HEK293 (cell line): ENCODE results near the gene BCR.

Source experiments
- CTCF ChIA-PET: fragments of 350-600 bp; formaldehyde crosslinking; extraction: SDS; loops from one replicate; lab custom pipeline; 2021; ENCODE audit warnings: antibody characterized with exemption; lab: Yijun Ruan, JAX
- POLR2A ChIA-PET: fragments of 300-600 bp; formaldehyde crosslinking; extraction: SDS; loops from one replicate; lab custom pipeline; 2020; ENCODE audit warnings: antibody characterized with exemption, inconsistent platforms; lab: Yijun Ruan, JAX
- H3K27ac ChIP-seq: fragments of 200-500 bp; sonication (Bioruptor generic); 2 replicates; pipeline ENCODE4 v1.5.1; 2014; ENCODE audit warnings: low read depth, low read length, control low read depth, inconsistent platforms; ENCODE audit errors: extremely low read depth
- H3K36me3 ChIP-seq, 2 experiments: fragments of 200-500 bp in 1 of 2; sonication (Bioruptor generic) in 1 of 2; 1 replicate in 1 of 2; 2 replicates in 1 of 2; pipeline ENCODE4 v1.5.1; 2014 to 2017; ENCODE audit warnings: inconsistent platforms in 2 of 2, low read length in 2 of 2; ENCODE audit not compliant: control insufficient read depth in 2 of 2, insufficient read depth in 1 of 2
- H3K4me1 ChIP-seq: fragments of 200-500 bp; sonication (Bioruptor generic); 2 replicates; pipeline ENCODE4 v1.5.1; 2014; ENCODE audit warnings: mild to moderate bottlenecking, low read length, inconsistent platforms; ENCODE audit not compliant: control insufficient read depth, insufficient read depth
- H3K4me3 ChIP-seq: 2 replicates; pipeline ENCODE4 v1.5.1; 2011; ENCODE audit warnings: low read depth, mild to moderate bottlenecking, control low read depth, low read length, moderate library complexity
- H3K9me3 ChIP-seq: fragments of 200-500 bp; sonication (Bioruptor generic); 2 replicates; pipeline ENCODE4 v1.5.1; 2014; ENCODE audit warnings: low read depth, low read length, inconsistent platforms; ENCODE audit not compliant: control insufficient read depth, insufficient read depth
- GLI2 ChIP-seq: fragments of 450-650 bp; formaldehyde crosslinking; IDR thresholded peaks from 2 replicates; pipeline ENCODE4; 2017; ENCODE audit warnings: missing biosample characterization, missing genetic modification characterization, low read depth, borderline replicate concordance
- GLIS2 ChIP-seq: fragments of 450-650 bp; formaldehyde crosslinking; IDR thresholded peaks from 2 replicates; pipeline ENCODE4 v1.5.1; 2016; ENCODE audit warnings: missing biosample characterization, missing genetic modification characterization
- KLF1 ChIP-seq: fragments of 450-650 bp; formaldehyde crosslinking; IDR thresholded peaks from 2 replicates; pipeline ENCODE4 v1.5.1; 2016; ENCODE audit warnings: missing biosample characterization, missing genetic modification characterization
- KLF9 ChIP-seq: fragments of 450-650 bp; formaldehyde crosslinking; IDR thresholded peaks from 2 replicates; pipeline ENCODE4 v1.5.1; 2016; ENCODE audit warnings: missing biosample characterization, missing genetic modification characterization, low read depth
- MEIS1 ChIP-seq: sonication (generic); formaldehyde crosslinking; IDR thresholded peaks from 2 replicates; pipeline ENCODE4 v1.8.1; 2022; ENCODE audit warnings: missing genetic modification reagents, mild to moderate bottlenecking, borderline replicate concordance
- TCF7L2 ChIP-seq: IDR thresholded peaks from 2 replicates; pipeline ENCODE4 v1.6.1; 2011; ENCODE audit warnings: low read depth, mild to moderate bottlenecking, inconsistent platforms, low read length, moderate library complexity, borderline replicate concordance
- ZEB2 ChIP-seq: fragments of 450-650 bp; formaldehyde crosslinking; IDR thresholded peaks from 2 replicates; pipeline ENCODE4 v1.5.1; 2016; ENCODE audit warnings: missing biosample characterization, missing genetic modification characterization
- ZNF223 ChIP-seq: fragments of 450-650 bp; formaldehyde crosslinking; IDR thresholded peaks from 2 replicates; pipeline ENCODE4 v1.5.1; 2016; ENCODE audit warnings: missing biosample characterization, missing genetic modification characterization
- ZNF266 ChIP-seq: fragments of 450-650 bp; formaldehyde crosslinking; IDR thresholded peaks from 2 replicates; pipeline ENCODE4 v1.5.1; 2016; ENCODE audit warnings: missing biosample characterization, missing genetic modification characterization, low read depth
- ZNF324 ChIP-seq: fragments of 450-650 bp; formaldehyde crosslinking; IDR thresholded peaks from 2 replicates; pipeline ENCODE4 v1.5.1; 2016; ENCODE audit warnings: missing biosample characterization, missing genetic modification characterization
- ZNF48 ChIP-seq: fragments of 450-650 bp; formaldehyde crosslinking; IDR thresholded peaks from 2 replicates; pipeline ENCODE4 v1.5.1; 2016; ENCODE audit warnings: missing biosample characterization, missing genetic modification characterization
- ZNF530 ChIP-seq: fragments of 450-650 bp; formaldehyde crosslinking; IDR thresholded peaks from 2 replicates; pipeline ENCODE4 v1.5.1; 2016; ENCODE audit warnings: low read depth, missing biosample characterization, missing genetic modification characterization
- ZNF596 ChIP-seq: fragments of 450-650 bp; IDR thresholded peaks from 2 replicates; pipeline ENCODE4 v1.5.0; 2018; ENCODE audit warnings: missing biosample characterization, mild to moderate bottlenecking, missing genetic modification characterization, moderate library complexity
- ZNF670 ChIP-seq: fragments of 450-650 bp; formaldehyde crosslinking; IDR thresholded peaks from 2 replicates; pipeline ENCODE4 v1.5.1; 2016; ENCODE audit warnings: missing biosample characterization, missing genetic modification characterization, low read depth
- ZNF837 ChIP-seq: fragments of 450-650 bp; formaldehyde crosslinking; IDR thresholded peaks from 2 replicates; pipeline ENCODE4 v1.5.1; 2016; ENCODE audit warnings: missing biosample characterization, missing genetic modification characterization
- TF ChIP-seq, protein P1 (sequence below): fragments of 450-650 bp; formaldehyde crosslinking; IDR thresholded peaks from 2 replicates; pipeline ENCODE4 v1.5.1; 2016; ENCODE audit warnings: missing biosample characterization, missing genetic modification characterization
- TF ChIP-seq, protein P2 (sequence below): fragments of 450-650 bp; formaldehyde crosslinking; IDR thresholded peaks from 2 replicates; pipeline ENCODE4 v1.5.1; 2016; ENCODE audit warnings: missing biosample characterization, missing genetic modification characterization

BCR gene

DNA sequence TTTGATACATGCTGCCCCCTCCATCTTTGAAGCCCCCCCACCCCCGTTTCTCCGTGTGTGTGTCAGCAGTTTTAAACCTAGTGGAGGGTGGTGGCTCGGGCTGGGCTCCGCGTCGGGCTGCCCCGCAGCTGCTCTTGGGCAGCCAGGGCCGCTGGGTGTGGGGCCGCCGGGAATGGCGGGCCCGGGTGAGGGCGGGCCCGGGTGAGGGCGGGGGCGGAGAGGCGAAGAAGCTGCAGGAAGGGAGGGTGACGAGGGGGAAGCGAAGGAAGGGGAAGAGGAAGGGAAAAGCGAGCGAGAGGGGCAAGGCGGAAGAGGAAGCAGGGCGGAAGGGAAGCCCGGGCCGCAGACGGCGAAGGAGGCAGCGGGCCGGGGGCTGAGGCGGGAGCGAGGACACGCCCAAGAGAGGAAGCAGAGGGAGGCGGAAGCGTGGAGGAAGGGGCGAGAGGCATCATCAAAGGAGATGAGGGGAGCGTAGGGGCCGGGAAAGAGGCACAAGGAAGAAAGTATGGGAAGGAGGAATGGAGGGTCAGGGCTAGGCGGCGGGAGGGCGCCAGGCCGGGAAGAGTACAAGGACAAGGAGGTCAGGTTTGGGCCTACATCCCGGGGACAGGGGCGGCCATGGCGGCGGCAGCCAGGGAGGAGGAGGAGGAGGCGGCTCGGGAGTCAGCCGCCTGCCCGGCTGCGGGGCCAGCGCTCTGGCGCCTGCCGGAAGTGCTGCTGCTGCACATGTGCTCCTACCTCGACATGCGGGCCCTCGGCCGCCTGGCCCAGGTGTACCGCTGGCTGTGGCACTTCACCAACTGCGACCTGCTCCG, 82.4 kb downstream of the BCR start (continued):
- TF ChIP-seq ZNF223 (tag by site-specific recombination), result no peak
- TF ChIP-seq, all 188 proteins: peak for 0

DNA sequence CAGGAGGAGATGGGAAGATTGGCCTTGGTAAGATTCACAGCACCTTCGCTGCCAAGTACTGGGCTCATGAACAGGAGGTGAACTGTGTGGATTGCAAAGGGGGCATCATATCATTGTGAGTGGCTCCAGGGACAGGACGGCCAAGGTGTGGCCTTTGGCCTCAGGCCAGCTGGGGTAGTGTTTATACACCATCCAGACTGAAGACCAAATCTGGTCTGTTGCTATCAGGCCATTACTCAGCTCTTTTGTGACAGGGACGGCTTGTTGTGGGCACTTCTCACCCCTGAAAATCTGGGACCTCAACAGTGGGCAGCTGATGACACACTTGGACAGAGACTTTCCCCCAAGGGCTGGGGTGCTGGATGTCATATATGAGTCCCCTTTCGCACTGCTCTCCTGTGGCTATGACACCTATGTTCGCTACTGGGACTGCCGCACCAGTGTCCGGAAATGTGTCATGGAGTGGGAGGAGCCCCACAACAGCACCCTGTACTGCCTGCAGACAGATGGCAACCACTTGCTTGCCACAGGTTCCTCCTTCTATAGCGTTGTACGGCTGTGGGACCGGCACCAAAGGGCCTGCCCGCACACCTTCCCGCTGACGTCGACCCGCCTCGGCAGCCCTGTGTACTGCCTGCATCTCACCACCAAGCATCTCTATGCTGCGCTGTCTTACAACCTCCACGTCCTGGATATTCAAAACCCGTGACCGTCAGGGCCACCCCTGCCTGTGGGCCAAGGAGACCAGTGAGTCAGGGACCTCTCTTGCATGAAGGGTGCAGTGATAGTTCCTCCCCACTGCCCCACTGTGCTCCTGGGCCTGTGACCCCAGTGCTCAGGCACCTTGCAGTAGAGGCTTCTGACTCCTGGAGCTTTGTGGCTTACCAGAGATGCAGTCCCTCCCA, 83.6 kb downstream of the BCR start:
- Histone ChIP-seq H3K27ac (no peak overlapping the region), H3K4me3 (no peak overlapping the region), H3K36me3 (peaks cover 0 to 90% of the 10 kb centered on the region in 2 experiments; a peak in 1 of 3 replicates), H3K4me1 (no peaks in the 10 kb centered on the region), H3K9me3 (no peaks in the 10 kb centered on the region)
- no peak for TF ChIP-seq GLI2 (tag by site-specific recombination)
- TF ChIP-seq ZNF670 (tag by site-specific recombination), result no peak
- no peak for TF ChIP-seq ZNF530 (tag by site-specific recombination)
- TF ChIP-seq, protein P1, sequence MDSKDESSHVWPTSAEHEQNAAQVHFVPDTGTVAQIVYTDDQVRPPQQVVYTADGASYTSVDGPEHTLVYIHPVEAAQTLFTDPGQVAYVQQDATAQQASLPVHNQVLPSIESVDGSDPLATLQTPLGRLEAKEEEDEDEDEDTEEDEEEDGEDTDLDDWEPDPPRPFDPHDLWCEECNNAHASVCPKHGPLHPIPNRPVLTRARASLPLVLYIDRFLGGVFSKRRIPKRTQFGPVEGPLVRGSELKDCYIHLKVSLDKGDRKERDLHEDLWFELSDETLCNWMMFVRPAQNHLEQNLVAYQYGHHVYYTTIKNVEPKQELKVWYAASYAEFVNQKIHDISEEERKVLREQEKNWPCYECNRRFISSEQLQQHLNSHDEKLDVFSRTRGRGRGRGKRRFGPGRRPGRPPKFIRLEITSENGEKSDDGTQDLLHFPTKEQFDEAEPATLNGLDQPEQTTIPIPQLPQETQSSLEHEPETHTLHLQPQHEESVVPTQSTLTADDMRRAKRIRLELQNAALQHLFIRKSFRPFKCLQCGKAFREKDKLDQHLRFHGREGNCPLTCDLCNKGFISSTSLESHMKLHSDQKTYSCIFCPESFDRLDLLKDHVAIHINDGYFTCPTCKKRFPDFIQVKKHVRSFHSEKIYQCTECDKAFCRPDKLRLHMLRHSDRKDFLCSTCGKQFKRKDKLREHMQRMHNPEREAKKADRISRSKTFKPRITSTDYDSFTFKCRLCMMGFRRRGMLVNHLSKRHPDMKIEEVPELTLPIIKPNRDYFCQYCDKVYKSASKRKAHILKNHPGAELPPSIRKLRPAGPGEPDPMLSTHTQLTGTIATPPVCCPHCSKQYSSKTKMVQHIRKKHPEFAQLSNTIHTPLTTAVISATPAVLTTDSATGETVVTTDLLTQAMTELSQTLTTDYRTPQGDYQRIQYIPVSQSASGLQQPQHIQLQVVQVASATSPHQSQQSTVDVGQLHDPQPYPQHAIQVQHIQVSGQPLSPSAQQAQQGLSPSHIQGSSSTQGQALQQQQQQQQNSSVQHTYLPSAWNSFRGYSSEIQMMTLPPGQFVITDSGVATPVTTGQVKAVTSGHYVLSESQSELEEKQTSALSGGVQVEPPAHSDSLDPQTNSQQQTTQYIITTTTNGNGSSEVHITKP (tag by site-specific recombination), result no peak
- TF ChIP-seq, protein P2, sequence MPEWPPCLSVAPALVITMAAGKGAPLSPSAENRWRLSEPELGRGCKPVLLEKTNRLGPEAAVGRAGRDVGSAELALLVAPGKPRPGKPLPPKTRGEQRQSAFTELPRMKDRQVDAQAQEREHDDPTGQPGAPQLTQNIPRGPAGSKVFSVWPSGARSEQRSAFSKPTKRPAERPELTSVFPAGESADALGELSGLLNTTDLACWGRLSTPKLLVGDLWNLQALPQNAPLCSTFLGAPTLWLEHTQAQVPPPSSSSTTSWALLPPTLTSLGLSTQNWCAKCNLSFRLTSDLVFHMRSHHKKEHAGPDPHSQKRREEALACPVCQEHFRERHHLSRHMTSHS (tag by site-specific recombination), result no peak
- TF ChIP-seq MEIS1, result no peak
- no peak for TF ChIP-seq ZEB2 (tag by site-specific recombination)
- TF ChIP-seq ZNF48, result no peak
- TF ChIP-seq TCF7L2, result no peak
- no peak for TF ChIP-seq ZNF837 (tag by site-specific recombination)
- no peak for TF ChIP-seq ZNF596 (tag by site-specific recombination)
- ChIA-PET CTCF (interaction anchor here (0.7 kb wide), 1 partner anchor 18 kb away, joined by 3 read pairs; no protein-coding TSS in a partner anchor), POLR2A (no interaction called here)

DNA sequence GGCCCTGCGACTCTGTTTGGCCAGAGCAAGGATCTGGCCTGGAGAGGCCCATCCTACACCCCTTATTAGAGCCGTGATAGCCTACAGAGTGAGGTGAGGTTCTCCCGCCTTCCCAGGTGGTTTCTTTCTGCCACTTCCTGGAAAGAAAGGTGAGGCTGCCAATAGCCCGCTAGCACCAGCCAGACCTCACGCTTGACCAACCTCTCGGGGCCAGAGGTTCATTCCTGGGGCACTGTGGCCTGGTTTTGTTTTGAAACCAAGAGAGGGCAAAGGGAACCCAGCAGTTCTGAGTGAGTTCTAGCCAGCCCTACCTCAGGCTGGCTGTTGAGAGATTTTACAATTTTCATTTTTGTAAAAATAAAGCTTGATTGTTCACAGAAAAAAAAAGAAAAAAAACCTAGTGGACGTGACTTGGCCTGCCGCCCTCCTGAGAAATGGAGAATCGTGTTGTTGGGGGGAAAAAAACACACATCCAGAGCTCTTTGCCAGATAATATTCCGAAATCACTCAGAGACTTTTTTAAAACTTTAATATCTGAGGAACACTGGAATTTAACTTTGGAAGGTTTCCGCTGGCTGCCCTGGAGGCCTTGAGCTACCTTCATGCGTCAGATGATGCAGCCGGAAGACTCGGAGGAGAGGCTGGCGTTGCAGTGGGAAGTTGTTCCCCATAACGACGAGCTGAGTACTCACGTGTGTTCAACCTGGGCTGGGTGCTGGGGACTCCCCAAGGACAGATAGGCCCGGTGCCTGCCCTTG, 84.5 kb downstream of the BCR start:
- Histone ChIP-seq H3K4me1 (no peaks in the 10 kb centered on the region), H3K4me3 (no peak overlapping the region), H3K27ac (no peak overlapping the region), H3K9me3 (no peaks in the 10 kb centered on the region), H3K36me3 (peaks cover 0 to 94% of the 10 kb centered on the region in 2 experiments; a peak in 1 of 3 replicates)
- ChIA-PET CTCF (interaction anchor here (0.6 to 1.7 kb wide), 5 partner anchors 17 to 71 kb away, joined by 3 to 6 read pairs (median 3); no protein-coding TSS in a partner anchor), POLR2A (interaction anchor here (0.5 kb wide), 1 partner anchor 79 kb away, joined by 4 read pairs; no protein-coding TSS in a partner anchor)
- TF ChIP-seq ZEB2 (tag by site-specific recombination) (no peak), GLIS2 (no peak), ZNF324 (tag by site-specific recombination) (no peak), TCF7L2 (no peak), ZNF266 (no peak), KLF9 (tag by site-specific recombination) (no peak), KLF1 (tag by site-specific recombination) (no peak)
